Mucosa of descending colon (tissue), 3 donors: ENCODE results near the gene SDR9C7. TPM values are rescaled to one million over a fixed set of nuclear protein-coding genes. Genes with fewer than 3 reads are reported as not detected.
"Not testable (repeated sequence)": the region's sequence is repeated elsewhere in the genome, so short reads cannot be mapped to it uniquely, and the experiment has no call there.

Source experiments
- ATAC-seq: fragments of 200-7000 bp; cut with Tn5 transposase; one replicate; pipeline ENCODE4 v1.9.1; 2020; ENCODE audit warnings: mild to moderate bottlenecking, moderate library complexity
- DNase-seq, 3 donors: peaks; one replicate each; pipeline ENCODE4 v3.0.0-alpha.2; 2020
- H3K36me3 ChIP-seq: fragments of 200-600 bp; one replicate; pipeline ENCODE4 v1.8.0; 2021; ENCODE audit warnings: low read depth, mild to moderate bottlenecking
- H3K4me1 ChIP-seq: fragments of 200-600 bp; one replicate; pipeline ENCODE4 v1.8.0; 2021; ENCODE audit warnings: low read depth, mild to moderate bottlenecking
- H3K4me3 ChIP-seq: fragments of 200-600 bp; one replicate; pipeline ENCODE4 v1.8.0; 2021; ENCODE audit warnings: mild to moderate bottlenecking
- H3K9me3 ChIP-seq: fragments of 200-600 bp; one replicate; pipeline ENCODE4 v1.8.0; 2021; ENCODE audit warnings: mild to moderate bottlenecking
- CTCF ChIP-seq: fragments of 200-600 bp; IDR thresholded peaks from one replicate; pipeline ENCODE4 v1.8.0; 2022; ENCODE audit warnings: antibody characterized with exemption, mild to moderate bottlenecking
- intact Hi-C, 2 donors: fragments of 100-400 bp; cut with DNase I in 1 of 2; cut with micrococcal nuclease in 1 of 2; formaldehyde crosslinking; loops; one replicate each; pipeline versions ENCODE4 v1.11.0 to v1.11.1; 2022; cut with DNase I, micrococcal nuclease
- long read RNA-seq, 2 donors: library from polyadenylated mRNA; unstranded; transcript quantifications; one replicate each; pipeline ENCODE4 v2.0.0, GENCODE V29; 2019 to 2021
- total RNA-seq, 3 donors: library from RNA; stranded (reverse); fragmentation: NEBNext Ultra II Directional in 2 of 3; extraction: Animal tissue kit (Norgen Biotek cat#: 25700) in 2 of 3; gene quantifications; one replicate each; pipeline versions ENCODE4 v1.2.1 to v1.2.4, GENCODE V29; 2021 to 2023
- donor health status: DM: no; HTN: no; CAD: no; lungs with moderate emphysema.
- donor health status: DM: no; HTN: no; CAD: no.
- donor health status: DM: no; HTN: yes; CAD: no.

The SDR9C7 gene
- not detected for total RNA-seq
- long read RNA-seq, donor 1: 0 reads
- long read RNA-seq, donor 2: 0 reads

DNA sequence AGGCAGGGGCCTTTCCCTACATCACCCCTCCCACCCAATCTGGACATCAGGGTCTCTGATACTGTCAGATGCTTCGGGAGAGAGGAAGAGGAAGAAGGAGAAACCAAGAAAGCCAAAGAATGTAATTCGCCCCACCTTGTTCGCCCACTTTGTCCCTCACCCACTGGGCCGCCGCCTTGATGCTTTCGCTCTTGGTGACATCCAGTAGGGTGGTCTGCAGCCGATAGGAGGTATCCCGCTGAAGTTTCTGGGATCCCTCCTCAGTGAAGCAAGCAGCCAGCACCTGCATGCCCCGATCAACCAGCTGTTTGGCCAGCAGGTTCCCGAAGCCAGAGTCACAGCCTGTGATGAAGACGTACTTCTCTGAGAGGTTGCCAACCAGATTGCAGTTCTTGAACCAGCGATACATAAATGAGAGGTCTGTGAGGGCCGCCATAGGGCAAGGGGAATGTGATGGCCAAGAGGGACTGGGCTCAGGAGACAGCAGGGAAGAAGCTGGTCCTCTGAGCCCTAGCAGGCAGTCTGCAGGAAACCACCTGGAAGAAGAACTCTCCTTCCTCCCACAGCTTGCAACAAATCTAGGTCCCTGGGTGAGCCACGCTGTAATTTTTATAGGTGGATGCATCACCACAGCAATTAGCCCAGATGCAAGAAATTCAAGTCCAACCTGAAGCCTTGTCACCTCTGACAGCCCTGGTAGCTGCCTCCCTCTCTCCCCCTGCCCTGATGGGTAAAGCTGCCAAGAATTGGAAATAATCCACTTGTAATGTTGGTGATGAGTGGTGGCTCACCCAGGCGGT is at the start of gene SDR9C7:
Gene SDR9C7 (minus strand): TSS at position 583 of the 800 bp plus-strand sequence. CDS start 147 bp downstream, at position 436.
- intact Hi-C loops: no loop called here
- H3K36me3 ChIP-seq: no peaks in the 10 kb centered on the region
- ATAC-seq: no peak
- H3K4me3 ChIP-seq: no peak within 1 kb of the TSS
- H3K9me3 ChIP-seq: no peaks in the 10 kb centered on the region
- H3K4me1 ChIP-seq: no peaks in the 10 kb centered on the region
- TF ChIP-seq CTCF: no peak
- no peak for DNase-seq

DNA sequence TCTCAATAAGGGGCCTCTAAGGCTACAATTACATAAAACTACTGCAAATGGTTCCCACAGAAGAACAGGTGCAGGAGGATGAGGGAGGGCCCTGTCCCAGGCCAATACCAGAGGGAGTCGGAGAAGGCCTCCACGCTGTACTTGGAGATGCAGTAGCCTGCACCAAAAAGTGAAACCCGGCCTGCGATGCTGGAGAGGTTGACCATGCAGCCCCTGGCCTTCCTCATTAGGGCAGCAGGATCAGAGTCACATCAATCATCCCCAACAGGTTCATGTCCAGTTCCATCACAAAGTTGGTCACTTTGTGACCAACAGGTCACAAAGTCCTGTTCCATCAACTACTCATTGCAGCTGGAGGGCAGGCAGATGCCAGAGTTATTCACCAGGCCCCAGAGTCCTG is 49.2 kb upstream of the SDR9C7 start:
- no peaks in the 10 kb centered on the region for H3K4me1 ChIP-seq
- H3K9me3 ChIP-seq: no peaks in the 10 kb centered on the region
- ATAC-seq: no peak
- DNase-seq: no peak
- intact Hi-C loops: no loop called here
- H3K4me3 ChIP-seq: no peak overlapping the region
- TF ChIP-seq CTCF: no peak
- H3K36me3 ChIP-seq: no peaks in the 10 kb centered on the region

- H3K36me3 ChIP-seq, H3K9me3 ChIP-seq, intact Hi-C loops, DNase-seq, ATAC-seq, H3K4me1 ChIP-seq, H3K4me3 ChIP-seq: not testable (repeated sequence)
Measured at GRCh38 chr12:56982578-56983236, 48.5 kb upstream of the SDR9C7 start.

GRCh38 chr12:56980941-56981530 is 46.8 kb upstream of the SDR9C7 start:
- intact Hi-C loops: no loop called here
- Histone ChIP-seq H3K9me3 (no peaks in the 10 kb centered on the region), H3K4me3 (no peak overlapping the region), H3K4me1 (no peaks in the 10 kb centered on the region), H3K36me3 (no peaks in the 10 kb centered on the region)
- no peak for TF ChIP-seq CTCF
- ATAC-seq (no peak), DNase-seq (no peak)

GRCh38 chr12:56980268-56980667 is 46.1 kb upstream of the SDR9C7 start:
- Histone ChIP-seq H3K36me3 (no peaks in the 10 kb centered on the region), H3K9me3 (no peaks in the 10 kb centered on the region), H3K4me1 (no peaks in the 10 kb centered on the region), H3K4me3 (no peak overlapping the region)
- intact Hi-C loops: no loop called here
- no peak for ATAC-seq
- no peak for DNase-seq
- TF ChIP-seq CTCF: no peak

DNA sequence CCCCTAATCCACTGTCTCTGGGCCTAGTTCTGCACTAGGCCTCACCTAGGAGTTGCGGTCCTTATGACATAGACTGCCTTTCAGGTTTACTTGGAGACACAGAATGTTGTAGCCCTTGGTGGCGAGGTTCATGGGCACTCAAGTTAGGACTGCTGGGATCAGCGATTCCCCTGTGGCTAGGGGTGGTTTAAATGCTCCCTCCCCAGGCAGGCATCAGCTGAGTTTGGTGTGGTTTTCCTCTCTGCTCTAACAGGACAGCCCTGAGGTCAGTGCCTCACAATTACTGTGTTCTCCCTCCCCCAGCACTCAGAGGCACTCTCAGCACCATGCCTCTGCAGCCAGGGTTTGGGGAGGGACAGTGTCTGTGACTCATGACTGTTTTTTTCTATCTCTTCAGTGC is 45.4 kb upstream of the SDR9C7 start:
- no peaks in the 10 kb centered on the region for H3K9me3 ChIP-seq
- H3K36me3 ChIP-seq: no peaks in the 10 kb centered on the region
- no peak for DNase-seq
- no peaks in the 10 kb centered on the region for H3K4me1 ChIP-seq
- H3K4me3 ChIP-seq: no peak overlapping the region
- TF ChIP-seq CTCF: no peak
- intact Hi-C loops: no loop called here
- ATAC-seq: no peak
